Stimulated activated CD4-positive, alpha-beta T cell treated with anti-CD3 and anti-CD28 coated beads, Interleukin-4, amount 100 ng/mL, for 4 hours (primary cell): ENCODE measurements around the gene GYG2.

ENCODE experiments used
- DNase-seq, 2 experiments: peaks; one replicate each; pipeline ENCODE4 v3.0.0-alpha.2; 2020

GYG2 gene

GRCh38 chrX:2819345-2820135, 9.2 kb upstream of the GYG2 start:
- DNase-seq, result no peak

GRCh38 chrX:2820136-2820771, 8.5 kb upstream of the GYG2 start:
- no peak for DNase-seq

GRCh38 chrX:2823795-2824386, 4.8 kb upstream of the GYG2 start:
- DNase-seq, result no peak

DNA sequence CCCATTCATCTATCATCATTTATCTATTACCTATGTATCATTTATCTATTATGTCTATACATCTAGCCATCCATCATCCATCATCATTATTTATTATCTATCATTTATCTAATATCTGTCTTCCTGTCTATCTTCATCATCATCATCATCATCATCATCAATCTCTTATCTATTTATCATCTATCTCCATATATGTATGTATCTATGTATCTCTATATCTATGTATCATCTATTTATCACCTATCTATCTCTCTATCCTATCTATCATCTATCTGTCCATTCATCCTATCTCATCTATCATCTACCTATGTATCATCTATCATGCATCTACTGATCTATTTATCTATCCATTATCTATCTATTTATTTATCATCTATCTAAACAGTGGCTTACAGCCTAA, 3.8 kb upstream of the GYG2 start:
- DNase-seq, result no peak

- DNase-seq, result no peak
Observed at GRCh38 chrX:2828959-2829411, 255 bp downstream of the GYG2 start.

- no peak for DNase-seq
Observed at GRCh38 chrX:2829469-2830246, 928 bp downstream of the GYG2 start.

GRCh38 chrX:2831471-2832228, 2.9 kb downstream of the GYG2 start:
- DNase-seq, result no peak

DNA sequence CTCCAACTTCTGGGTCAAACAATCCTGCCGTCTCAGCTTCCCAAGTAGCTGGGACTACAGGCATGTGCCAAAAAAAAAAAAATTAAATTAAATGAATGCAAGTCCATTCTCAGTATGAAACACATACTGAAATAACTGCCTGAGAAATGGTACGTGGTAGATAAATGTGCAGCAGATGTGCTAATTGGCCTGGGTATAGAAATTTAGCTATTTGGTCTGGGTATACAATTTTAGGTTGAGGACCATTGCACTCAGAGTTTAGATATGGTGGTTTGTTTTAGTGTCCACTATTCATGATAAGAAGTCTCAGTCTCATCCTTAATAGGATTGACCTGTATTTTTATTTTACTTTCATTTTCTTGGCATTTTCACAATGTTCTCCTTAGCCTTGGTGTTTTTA, 9.2 kb downstream of the GYG2 start:
- no peak for DNase-seq

GRCh38 chrX:2840961-2841360, 12.2 kb downstream of the GYG2 start:
- no peak for DNase-seq

GRCh38 chrX:2841537-2841936, 12.8 kb downstream of the GYG2 start:
- DNase-seq, result no peak

DNA sequence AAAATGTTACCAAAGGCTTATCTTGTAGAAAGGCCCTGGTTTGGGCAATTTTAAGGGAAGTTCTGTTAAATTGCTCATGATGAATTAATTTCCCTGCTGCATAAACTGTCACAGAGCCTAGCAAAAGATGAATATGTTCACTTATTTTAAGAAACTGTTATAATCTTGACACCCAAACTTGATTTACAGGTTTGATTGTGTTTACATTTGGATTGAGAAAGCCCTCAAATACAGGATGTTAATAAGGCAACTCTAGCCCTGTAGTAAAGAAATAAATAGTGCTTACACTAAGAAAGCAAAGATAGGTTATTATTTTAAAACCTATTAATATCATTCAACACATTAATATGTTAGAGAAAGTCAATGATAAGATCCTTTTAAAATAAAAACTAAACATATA, 18.3 kb downstream of the GYG2 start:
- DNase-seq, result no peak

DNA sequence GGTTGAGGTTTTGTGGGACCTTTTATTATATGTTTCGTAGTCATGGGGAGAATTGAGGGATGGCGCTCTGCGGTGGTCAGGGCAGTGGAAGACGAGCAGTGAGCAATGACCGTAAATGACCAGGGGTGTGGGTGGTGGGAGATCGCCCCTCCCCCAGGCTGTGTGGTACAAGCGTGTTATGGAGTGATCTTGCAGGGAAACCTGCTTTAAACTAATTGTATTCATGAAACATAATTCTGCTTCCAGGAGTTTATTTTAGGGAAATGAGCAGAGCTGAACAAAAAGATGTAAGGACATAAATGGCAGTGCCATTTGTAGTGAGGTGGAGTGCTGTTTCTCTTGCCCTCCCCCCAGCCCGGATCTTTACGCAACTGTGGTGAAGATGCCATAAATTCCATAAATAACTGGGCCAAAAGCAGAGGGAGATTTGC, 20.2 kb downstream of the GYG2 start:
- DNase-seq, result no peak

- DNase-seq, result no peak
Observed at GRCh38 chrX:2854918-2855317, 26.2 kb downstream of the GYG2 start.

DNA sequence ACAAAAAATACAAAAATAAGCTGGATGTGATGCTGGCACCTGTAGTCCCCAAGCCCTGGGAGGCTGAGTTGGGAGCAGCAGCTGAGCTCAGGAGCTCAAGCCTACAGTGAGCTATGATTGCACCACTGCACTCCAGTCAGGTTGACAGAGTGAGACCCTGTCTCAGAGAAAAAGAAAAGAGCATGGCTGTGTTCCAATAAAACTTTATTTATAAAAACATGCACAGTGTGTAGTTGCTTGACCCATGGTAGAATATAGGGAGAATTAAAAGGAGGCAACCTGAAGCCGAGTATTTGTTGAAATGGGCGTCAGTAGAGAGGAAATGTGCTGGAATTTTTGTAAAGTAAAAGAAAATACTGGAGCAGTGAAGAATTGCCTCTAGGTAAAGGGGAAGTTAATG, 27.0 kb downstream of the GYG2 start:
- DNase-seq, result no peak

DNA sequence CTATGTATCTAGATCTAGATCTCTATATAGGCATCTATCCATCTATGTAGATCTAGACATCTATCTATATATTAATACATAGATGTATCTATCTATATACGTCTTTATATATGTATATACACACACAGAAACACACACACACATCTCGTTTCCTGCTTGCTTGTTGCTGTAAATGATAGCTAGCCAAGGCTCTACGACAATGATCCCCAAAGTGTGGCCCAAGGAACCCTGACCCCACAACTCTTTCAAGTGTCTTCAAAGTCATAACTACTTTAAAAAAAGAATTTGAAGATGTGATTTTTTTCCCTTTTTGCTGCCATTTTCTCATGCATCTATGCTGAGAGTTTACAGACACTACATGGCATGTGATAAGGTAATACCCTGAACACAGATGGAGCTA, 28.8 kb downstream of the GYG2 start:
- DNase-seq, result no peak

GRCh38 chrX:2859197-2859797, 30.6 kb downstream of the GYG2 start:
- no peak for DNase-seq

- DNase-seq, result no peak
Observed at GRCh38 chrX:2862404-2862803, 33.7 kb downstream of the GYG2 start.

- no peak for DNase-seq
Observed at GRCh38 chrX:2863646-2864045, 34.9 kb downstream of the GYG2 start.

GRCh38 chrX:2867206-2867605, 38.5 kb downstream of the GYG2 start:
- DNase-seq, result no peak

DNA sequence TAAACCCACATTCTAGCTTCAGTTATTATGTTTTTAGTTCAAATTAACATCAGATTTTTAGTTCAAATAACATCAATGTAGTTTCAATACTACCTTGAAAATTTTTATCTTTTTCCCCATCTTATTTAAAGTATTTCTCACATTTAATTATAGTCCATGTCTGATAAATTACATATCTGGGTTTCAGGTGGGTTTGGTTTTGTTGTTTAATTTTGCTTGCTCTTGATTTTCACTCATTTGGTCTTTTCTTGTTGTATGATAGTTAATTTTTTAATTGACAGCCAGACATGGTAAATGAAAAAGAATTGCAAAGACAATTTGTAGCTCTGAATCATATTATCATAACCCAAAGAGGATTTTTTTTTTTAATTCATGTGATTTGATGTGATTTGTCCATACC, 41.9 kb downstream of the GYG2 start:
- DNase-seq, result no peak

DNA sequence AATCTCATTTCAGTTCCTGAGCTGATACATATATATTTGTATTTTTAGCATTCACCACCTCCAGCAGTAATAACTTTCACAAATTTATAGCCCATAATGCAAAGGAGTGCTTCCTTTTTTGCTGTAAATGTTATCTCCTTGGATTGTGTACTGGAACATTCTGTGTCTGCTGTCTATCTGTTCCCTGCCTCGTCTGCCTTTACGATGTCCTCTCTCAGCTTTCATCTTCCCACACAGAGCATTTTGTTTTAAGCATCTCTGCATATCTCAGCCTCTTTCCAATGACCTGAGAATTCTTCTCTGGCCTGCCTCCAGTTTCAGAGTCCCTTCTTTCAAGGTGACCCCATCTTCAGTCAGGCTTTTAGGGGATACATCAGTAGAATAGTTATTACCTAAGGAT, 43.1 kb downstream of the GYG2 start:
- DNase-seq, result no peak

GRCh38 chrX:2872671-2873277, 44.0 kb downstream of the GYG2 start:
- DNase-seq, result no peak
